ENCODE measurements around the gene PIP4K2A.

GRCh38 chr10:22690158-22690557 is 24.2 kb downstream of the PIP4K2A start:
- TF ChIP-seq, protein P1, sequence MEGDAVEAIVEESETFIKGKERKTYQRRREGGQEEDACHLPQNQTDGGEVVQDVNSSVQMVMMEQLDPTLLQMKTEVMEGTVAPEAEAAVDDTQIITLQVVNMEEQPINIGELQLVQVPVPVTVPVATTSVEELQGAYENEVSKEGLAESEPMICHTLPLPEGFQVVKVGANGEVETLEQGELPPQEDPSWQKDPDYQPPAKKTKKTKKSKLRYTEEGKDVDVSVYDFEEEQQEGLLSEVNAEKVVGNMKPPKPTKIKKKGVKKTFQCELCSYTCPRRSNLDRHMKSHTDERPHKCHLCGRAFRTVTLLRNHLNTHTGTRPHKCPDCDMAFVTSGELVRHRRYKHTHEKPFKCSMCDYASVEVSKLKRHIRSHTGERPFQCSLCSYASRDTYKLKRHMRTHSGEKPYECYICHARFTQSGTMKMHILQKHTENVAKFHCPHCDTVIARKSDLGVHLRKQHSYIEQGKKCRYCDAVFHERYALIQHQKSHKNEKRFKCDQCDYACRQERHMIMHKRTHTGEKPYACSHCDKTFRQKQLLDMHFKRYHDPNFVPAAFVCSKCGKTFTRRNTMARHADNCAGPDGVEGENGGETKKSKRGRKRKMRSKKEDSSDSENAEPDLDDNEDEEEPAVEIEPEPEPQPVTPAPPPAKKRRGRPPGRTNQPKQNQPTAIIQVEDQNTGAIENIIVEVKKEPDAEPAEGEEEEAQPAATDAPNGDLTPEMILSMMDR (conservative IDR thresholded peaks at IDR 0.05): no peak
- TF ChIP-seq ZFX (IDR thresholded peaks at IDR 0.05): no peak
